Mammary epithelial cell (primary cell): ENCODE measurements around the gene GPR37L1.

Experiments
- EZH2 ChIP-seq: IDR thresholded peaks from 2 replicates; pipeline ENCODE4 v1.6.1; 2012; ENCODE audit warnings: low read length, inconsistent platforms, borderline replicate concordance
- TF ChIP-seq, protein P1 (sequence below), 2 donors: IDR thresholded peaks in 1 of 2; conservative IDR thresholded peaks in 1 of 2; 2 replicates each; pipeline ENCODE4 v1.5.1; 2011 to 2012; ENCODE audit warnings: inconsistent platforms in 2 of 2, low read length in 2 of 2, mild to moderate bottlenecking in 2 of 2, control low read depth in 1 of 2, low read depth in 1 of 2; ENCODE audit not compliant: insufficient read depth in 1 of 2; ENCODE audit errors: extremely low read depth in 1 of 2

DNA sequence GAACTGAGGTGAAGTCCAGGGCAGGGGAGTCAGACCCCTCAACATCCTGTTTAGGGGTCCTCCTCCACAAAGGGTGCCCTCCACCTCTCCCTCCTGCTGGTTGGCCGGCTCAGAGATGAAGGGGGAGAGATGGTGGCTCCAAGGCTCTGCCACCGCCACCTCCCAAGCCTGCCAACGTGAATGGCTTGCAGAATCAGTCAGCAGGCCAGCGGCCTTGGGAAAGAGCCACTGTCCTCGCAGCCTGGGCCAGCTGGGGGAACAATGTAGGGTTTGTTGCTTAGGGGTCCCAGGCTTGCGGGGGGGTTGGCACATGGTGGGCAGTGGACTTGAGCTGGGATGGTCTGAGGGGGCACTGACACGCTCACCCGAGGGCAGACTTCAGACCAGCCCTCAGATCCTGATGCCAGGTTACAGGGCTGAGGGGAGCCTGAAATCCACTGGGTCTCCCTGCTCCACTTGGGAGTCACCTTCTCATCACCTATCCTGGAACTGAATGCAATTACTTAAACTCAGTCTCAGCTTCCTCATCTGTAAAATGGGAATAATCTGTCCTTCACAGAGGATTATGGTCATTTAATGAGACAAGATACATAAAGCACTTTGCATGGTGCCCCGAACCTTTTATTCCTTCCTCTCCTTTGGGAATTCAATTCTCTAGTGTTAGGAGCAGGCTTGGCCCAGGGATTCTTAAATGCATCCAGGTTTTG, 8.3 kb downstream of the GPR37L1 start:
- TF ChIP-seq, protein P1, sequence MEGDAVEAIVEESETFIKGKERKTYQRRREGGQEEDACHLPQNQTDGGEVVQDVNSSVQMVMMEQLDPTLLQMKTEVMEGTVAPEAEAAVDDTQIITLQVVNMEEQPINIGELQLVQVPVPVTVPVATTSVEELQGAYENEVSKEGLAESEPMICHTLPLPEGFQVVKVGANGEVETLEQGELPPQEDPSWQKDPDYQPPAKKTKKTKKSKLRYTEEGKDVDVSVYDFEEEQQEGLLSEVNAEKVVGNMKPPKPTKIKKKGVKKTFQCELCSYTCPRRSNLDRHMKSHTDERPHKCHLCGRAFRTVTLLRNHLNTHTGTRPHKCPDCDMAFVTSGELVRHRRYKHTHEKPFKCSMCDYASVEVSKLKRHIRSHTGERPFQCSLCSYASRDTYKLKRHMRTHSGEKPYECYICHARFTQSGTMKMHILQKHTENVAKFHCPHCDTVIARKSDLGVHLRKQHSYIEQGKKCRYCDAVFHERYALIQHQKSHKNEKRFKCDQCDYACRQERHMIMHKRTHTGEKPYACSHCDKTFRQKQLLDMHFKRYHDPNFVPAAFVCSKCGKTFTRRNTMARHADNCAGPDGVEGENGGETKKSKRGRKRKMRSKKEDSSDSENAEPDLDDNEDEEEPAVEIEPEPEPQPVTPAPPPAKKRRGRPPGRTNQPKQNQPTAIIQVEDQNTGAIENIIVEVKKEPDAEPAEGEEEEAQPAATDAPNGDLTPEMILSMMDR (conservative IDR thresholded peaks at IDR 0.05 in 1 of 2, IDR thresholded peaks at IDR 0.05 in 1 of 2; ENCODE audit: extremely low read depth in 1 of 2, insufficient read depth in 1 of 2, low read depth in 1 of 2, low read length in 2 of 2), result no peak
- no peak for TF ChIP-seq EZH2
